NCI-H1436 (cell line): ENCODE results near the gene CSNK1G2.
A peak's percentile ranks its signal among the peaks of the same experiment; 100 is the strongest.

Source experiments
- DNase-seq: peaks from one replicate; lab custom pipeline; 2025; lab: John Stamatoyannopoulos, UW

CSNK1G2 gene

GRCh38 chr19:1944088-1944915, 3.3 kb downstream of the CSNK1G2 start:
- DNase-seq, result no peak

- no peak for DNase-seq
Observed at GRCh38 chr19:1944916-1945561, 4.1 kb downstream of the CSNK1G2 start.

GRCh38 chr19:1945899-1946298, 4.9 kb downstream of the CSNK1G2 start:
- peak; percentile 11 for DNase-seq

- no peak for DNase-seq
Observed at GRCh38 chr19:1947651-1948209, 6.8 kb downstream of the CSNK1G2 start.

- no peak for DNase-seq
Observed at GRCh38 chr19:1949304-1950101, 8.5 kb downstream of the CSNK1G2 start.

- DNase-seq, result no peak
Observed at GRCh38 chr19:1950640-1951039, 9.7 kb downstream of the CSNK1G2 start.

- no peak for DNase-seq
Observed at GRCh38 chr19:1952635-1953034, 11.7 kb downstream of the CSNK1G2 start.

- no peak for DNase-seq
Observed at GRCh38 chr19:1953037-1953436, 12.1 kb downstream of the CSNK1G2 start.

- DNase-seq, result no peak
Observed at GRCh38 chr19:1953441-1954094, 12.6 kb downstream of the CSNK1G2 start.

GRCh38 chr19:1954532-1954933, 13.6 kb downstream of the CSNK1G2 start:
- DNase-seq, result no peak

- no peak for DNase-seq
Observed at GRCh38 chr19:1955171-1956121, 14.5 kb downstream of the CSNK1G2 start.

GRCh38 chr19:1956122-1956494, 15.1 kb downstream of the CSNK1G2 start:
- no peak for DNase-seq

- DNase-seq, result no peak
Observed at GRCh38 chr19:1956868-1957492, 16.0 kb downstream of the CSNK1G2 start.

GRCh38 chr19:1957562-1958248, 16.7 kb downstream of the CSNK1G2 start:
- no peak for DNase-seq

- no peak for DNase-seq
Observed at GRCh38 chr19:1959928-1960589, 19.1 kb downstream of the CSNK1G2 start.

GRCh38 chr19:1961000-1961883, 20.3 kb downstream of the CSNK1G2 start:
- no peak for DNase-seq

- DNase-seq, result no peak
Observed at GRCh38 chr19:1962674-1963073, 21.7 kb downstream of the CSNK1G2 start.

- no peak for DNase-seq
Observed at GRCh38 chr19:1967087-1967608, 26.2 kb downstream of the CSNK1G2 start.
